Activated CD8-positive, alpha-beta T cell treated with anti-CD3 and anti-CD28 coated beads, Interleukin-2, amount 10 ng/mL, durations not matched to agents 7 days and 5 days (primary cell): Measurements from ENCODE around the gene LPIN1. TPM values are rescaled to one million over a fixed set of nuclear protein-coding genes. Genes with fewer than 3 reads are reported as not detected.

ENCODE experiments used
- ATAC-seq: fragments of 150-1000 bp; cut with Tn5 transposase; one replicate; pipeline ENCODE4 v1.10.0; 2021; ENCODE audit warnings: moderate library complexity
- CTCF ChIA-PET: fragments of 350-600 bp; sonication (Branson Sonifier 250); formaldehyde crosslinking; loops from one replicate; lab custom pipeline; 2021; ENCODE audit warnings: antibody characterized with exemption; lab: Charles Lee
- POLR2A ChIA-PET: fragments of 350-600 bp; sonication (Branson Sonifier 250); formaldehyde crosslinking; loops from one replicate; lab custom pipeline; 2021; ENCODE audit warnings: antibody characterized with exemption; lab: Charles Lee
- DNase-seq: peaks from one replicate; pipeline ENCODE4 v3.0.0-alpha.2; 2020
- H3K27ac Mint-ChIP-seq: one replicate; pipeline ENCODE4 v1.8.0; 2021; ENCODE audit warnings: mild to moderate bottlenecking, mixed read lengths
- H3K27me3 Mint-ChIP-seq: one replicate; pipeline ENCODE4 v1.8.0; 2021; ENCODE audit warnings: low read depth, mixed read lengths
- H3K36me3 Mint-ChIP-seq: one replicate; pipeline ENCODE4 v1.8.0; 2021; ENCODE audit warnings: low read depth, mixed read lengths
- H3K4me1 Mint-ChIP-seq: one replicate; pipeline ENCODE4 v1.8.0; 2021; ENCODE audit warnings: low read depth, mixed read lengths
- H3K4me3 Mint-ChIP-seq: one replicate; pipeline ENCODE4 v1.8.0; 2021; ENCODE audit warnings: mild to moderate bottlenecking, mixed read lengths
- H3K9me3 Mint-ChIP-seq: one replicate; pipeline ENCODE4 v1.8.0; 2022; ENCODE audit warnings: mixed read lengths; ENCODE audit not compliant: insufficient read depth
- total RNA-seq, 2 experiments: library from RNA; stranded (reverse); gene quantifications; one replicate each; pipeline ENCODE4 v1.2.3, GENCODE V29; 2021

The LPIN1 gene
- total RNA-seq, 2 experiments from 2014 or later, result 46.8 to 54.7 TPM

DNA sequence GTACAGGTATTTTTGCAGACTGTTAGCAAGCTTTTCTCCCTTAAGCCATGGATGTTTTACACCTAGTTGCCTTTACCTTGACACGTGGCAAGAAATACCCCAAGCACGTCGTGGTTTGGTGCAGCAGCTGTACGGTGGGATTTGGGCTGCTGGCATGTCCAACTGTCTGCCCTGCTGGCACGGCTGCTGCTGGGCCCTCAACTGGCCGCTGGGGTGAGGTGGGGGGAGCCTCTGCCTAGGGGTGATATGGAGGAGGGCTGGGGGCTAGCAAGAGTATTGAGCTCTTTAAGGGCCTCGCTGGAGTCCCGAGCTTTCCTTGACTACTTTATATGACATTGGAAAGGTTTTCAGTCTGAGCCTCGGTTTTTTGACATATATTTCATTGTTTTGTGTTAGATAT lies 41.6 kb downstream of the LPIN1 start:
- DNase-seq (no peak), ATAC-seq (no peak)
- POLR2A ChIA-PET, result no interaction called here
- CTCF ChIA-PET, result interaction anchor here (1.1 to 1.7 kb wide), 3 partner anchors 9 to 58 kb away, joined by 3 to 8 read pairs (median 3); no protein-coding TSS in a partner anchor
- H3K27ac Mint-ChIP-seq, result no peak overlapping the region
- H3K27me3 Mint-ChIP-seq, result no peaks in the 10 kb centered on the region
- no peaks in the 10 kb centered on the region for H3K4me1 Mint-ChIP-seq
- no peaks in the 10 kb centered on the region for H3K9me3 Mint-ChIP-seq
- peaks cover 71% of the 10 kb centered on the region for H3K36me3 Mint-ChIP-seq
- H3K4me3 Mint-ChIP-seq, result no peak overlapping the region

DNA sequence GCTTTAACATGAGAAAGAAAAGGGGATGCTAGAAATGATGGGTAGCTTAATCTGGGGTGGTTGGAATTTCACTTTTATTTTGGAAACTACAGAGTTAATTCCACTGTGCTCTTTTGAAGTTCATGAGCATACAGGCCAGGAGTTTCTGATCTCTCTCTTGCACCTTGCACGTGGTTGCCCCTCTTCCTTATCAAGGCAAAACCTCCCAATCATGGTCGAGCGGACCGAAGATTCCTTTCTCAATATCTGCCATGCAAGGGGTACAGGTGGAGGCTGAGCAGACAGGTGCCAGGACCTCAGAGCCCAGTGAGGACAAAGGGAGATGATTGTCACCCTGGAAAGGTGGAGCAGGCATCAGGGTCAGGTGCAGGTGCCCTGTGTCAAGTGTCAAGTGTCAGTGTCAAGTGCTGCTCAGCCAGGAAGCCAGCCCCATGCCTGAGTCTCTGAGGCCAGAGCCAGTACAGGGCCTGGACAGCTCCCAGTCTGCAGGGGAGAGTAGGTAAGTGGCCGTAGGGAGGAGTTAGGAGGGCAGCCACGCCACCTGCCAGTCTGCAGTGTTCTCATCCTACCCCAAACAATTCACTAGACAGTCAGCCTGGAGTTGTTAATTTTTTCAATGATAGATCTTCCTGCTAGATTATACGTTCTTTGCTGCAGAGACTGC lies 42.2 kb downstream of the LPIN1 start:
- H3K27ac Mint-ChIP-seq, result no peak overlapping the region
- ChIA-PET POLR2A (no interaction called here), CTCF (interaction anchor here (1.2 to 1.7 kb wide), 2 partner anchors 9 to 50 kb away, joined by 3 to 8 read pairs; no protein-coding TSS in a partner anchor)
- no peaks in the 10 kb centered on the region for H3K4me1 Mint-ChIP-seq
- H3K36me3 Mint-ChIP-seq, result peaks cover 75% of the 10 kb centered on the region
- H3K9me3 Mint-ChIP-seq, result no peaks in the 10 kb centered on the region
- ATAC-seq, result no peak
- no peak for DNase-seq
- no peak overlapping the region for H3K4me3 Mint-ChIP-seq
- no peaks in the 10 kb centered on the region for H3K27me3 Mint-ChIP-seq

DNA sequence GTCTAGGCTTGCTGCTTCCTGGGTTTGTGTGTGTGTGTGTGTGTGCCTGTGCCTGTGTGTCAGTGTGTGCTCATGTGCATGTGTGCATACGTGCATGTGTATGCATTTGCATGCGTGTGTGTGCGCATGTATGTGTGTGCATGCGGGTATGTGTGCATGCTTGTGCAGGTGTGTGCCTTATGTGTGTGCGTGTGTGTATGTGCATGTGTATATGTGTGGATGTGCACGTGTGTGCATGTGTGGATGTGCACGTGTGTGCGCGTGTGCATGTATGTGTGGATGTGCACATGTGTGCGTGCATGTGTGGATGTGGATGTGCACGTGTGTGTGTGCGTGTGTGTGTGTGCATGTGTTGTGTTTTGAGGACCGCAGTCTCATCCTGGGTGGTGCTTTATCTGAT lies 42.8 kb downstream of the LPIN1 start:
- Mint-ChIP-seq H3K4me3 (no peak overlapping the region), H3K9me3 (no peaks in the 10 kb centered on the region), H3K36me3 (peaks cover 75% of the 10 kb centered on the region), H3K4me1 (no peaks in the 10 kb centered on the region), H3K27ac (peak overlapping the region; percentile 12), H3K27me3 (no peaks in the 10 kb centered on the region)
- no peak for ATAC-seq
- ChIA-PET POLR2A (no interaction called here), CTCF (interaction anchor here (0.9 to 1.7 kb wide), 3 partner anchors 10 to 101 kb away, joined by 3 to 8 read pairs (median 5); no protein-coding TSS in a partner anchor)
- DNase-seq, result no peak

DNA sequence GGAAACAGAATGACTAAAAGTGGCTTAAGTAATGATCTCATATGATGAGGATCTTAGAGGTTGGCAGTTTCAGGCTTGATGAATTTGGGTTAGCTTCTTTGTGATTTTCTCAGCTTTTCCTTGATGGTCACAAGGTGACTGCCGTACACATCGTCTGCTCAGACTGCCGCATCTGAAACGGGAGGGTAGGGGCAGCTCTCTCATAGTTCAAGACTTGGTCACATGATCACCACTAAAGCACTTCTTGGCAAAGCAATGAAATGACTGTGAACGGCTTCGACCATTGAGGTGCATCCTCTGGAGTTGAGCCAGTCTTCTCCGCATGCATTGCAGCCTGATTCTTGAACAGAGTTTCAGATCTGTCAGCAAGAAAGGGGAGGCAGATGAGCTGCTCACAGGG lies 43.8 kb downstream of the LPIN1 start:
- CTCF ChIA-PET, result interaction anchor here (0.9 to 1.5 kb wide), 3 partner anchors 51 to 102 kb away, joined by 3 to 5 read pairs (median 3); no protein-coding TSS in a partner anchor
- H3K4me3 Mint-ChIP-seq, result no peak overlapping the region
- DNase-seq (no peak), ATAC-seq (no peak)
- no peaks in the 10 kb centered on the region for H3K27me3 Mint-ChIP-seq
- peaks cover 73% of the 10 kb centered on the region for H3K36me3 Mint-ChIP-seq
- H3K27ac Mint-ChIP-seq, result no peak overlapping the region
- no peaks in the 10 kb centered on the region for H3K9me3 Mint-ChIP-seq
- no peaks in the 10 kb centered on the region for H3K4me1 Mint-ChIP-seq
- POLR2A ChIA-PET, result no interaction called here

DNA sequence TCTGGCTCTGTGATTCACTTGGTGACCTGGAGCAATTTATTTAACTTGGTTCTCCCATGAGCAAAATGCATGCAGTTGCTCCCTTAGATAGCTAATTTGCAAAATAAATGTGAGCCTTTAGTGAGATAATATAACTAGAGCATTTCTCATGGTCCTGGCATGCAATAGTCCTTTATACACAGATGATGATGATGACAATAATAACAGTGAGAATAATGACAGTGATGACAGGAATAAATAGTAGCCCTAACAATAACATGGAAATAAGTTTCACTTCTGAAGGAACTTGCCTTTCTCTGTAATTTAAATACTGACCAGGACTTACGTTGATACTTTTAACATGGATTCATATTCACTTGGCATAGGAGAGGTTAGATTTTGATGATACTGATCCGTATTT lies 49.2 kb downstream of the LPIN1 start:
- no peaks in the 10 kb centered on the region for H3K9me3 Mint-ChIP-seq
- H3K36me3 Mint-ChIP-seq, result peaks cover 74% of the 10 kb centered on the region
- H3K4me3 Mint-ChIP-seq, result no peak overlapping the region
- no peak for DNase-seq
- no peak overlapping the region for H3K27ac Mint-ChIP-seq
- ChIA-PET POLR2A (no interaction called here), CTCF (no interaction called here)
- no peaks in the 10 kb centered on the region for H3K4me1 Mint-ChIP-seq
- ATAC-seq, result no peak
- H3K27me3 Mint-ChIP-seq, result no peaks in the 10 kb centered on the region

DNA sequence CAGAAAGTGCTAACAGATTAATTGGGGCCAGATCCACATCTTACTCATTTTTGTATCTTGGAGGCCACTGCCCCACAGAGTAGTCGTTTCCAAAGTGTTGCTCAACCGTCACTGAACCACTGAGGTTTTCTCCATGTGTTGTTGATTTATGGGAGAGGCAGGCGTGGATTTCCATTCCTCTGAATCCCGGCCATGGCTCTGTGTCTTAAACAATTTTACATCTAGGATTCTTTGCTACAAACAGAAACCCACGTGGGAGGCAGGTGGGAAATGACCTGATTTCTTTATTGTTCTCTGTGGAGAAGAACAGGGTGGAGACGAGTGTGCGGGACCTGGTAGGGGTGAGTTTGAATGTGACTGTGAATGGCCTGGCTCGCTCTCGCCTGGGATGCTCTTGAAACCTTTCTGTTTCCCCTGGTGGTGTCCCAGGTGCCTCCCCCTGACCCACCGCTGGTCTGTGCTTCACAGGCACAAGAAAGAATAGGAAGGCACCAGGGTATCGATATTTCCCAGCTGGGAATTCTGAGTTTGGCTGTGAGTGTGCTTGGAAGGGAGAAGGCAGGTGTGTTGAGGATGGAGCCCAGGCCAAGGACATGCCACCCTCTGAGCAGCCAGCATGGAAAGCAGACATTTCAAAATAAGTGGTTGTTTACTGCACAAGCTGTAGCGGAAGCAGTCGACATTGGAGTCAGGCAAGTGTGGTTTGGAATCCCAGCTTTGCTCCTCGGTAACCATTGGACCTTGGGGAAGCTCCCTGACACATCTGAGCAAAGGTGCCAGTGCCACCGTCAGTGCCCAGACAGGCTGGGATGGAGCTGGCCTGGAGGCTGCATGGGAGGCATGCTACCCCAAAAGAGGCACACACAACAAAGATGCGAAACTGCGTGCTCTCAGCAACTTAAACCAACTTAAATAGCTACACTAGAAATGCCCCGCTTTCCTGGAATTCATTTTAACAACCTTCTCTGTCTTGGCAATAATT lies 50.0 kb downstream of the LPIN1 start:
- Mint-ChIP-seq H3K27me3 (no peaks in the 10 kb centered on the region), H3K4me1 (no peaks in the 10 kb centered on the region), H3K27ac (peak overlapping the region; percentile 33), H3K4me3 (no peak overlapping the region), H3K36me3 (peaks cover 74% of the 10 kb centered on the region), H3K9me3 (no peaks in the 10 kb centered on the region)
- ATAC-seq (no peak), DNase-seq (no peak)
- ChIA-PET POLR2A (no interaction called here), CTCF (no interaction called here)

DNA sequence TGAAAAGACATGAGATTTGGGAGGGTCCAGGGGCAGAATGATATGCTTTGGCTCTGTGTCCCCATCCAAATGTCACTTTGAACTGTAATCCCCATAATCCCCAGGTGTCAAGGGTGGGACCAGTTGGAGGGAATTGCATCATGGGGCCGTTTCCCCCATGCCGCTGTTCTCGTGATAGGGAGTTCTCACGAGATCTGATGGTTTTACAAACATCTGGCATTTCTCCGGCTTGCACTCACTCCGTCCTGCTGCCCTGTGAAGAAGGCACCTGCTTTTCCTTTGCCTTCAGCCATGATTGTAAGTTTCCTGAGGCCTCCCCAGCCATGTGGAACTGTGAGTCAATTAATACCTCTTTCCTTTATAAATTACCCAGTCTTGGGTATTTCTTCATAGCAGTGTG lies 51.4 kb downstream of the LPIN1 start:
- DNase-seq (no peak), ATAC-seq (no peak)
- H3K27ac Mint-ChIP-seq, result no peak overlapping the region
- H3K9me3 Mint-ChIP-seq, result no peaks in the 10 kb centered on the region
- no peaks in the 10 kb centered on the region for H3K27me3 Mint-ChIP-seq
- H3K4me3 Mint-ChIP-seq, result no peak overlapping the region
- ChIA-PET CTCF (no interaction called here), POLR2A (no interaction called here)
- peaks cover 66% of the 10 kb centered on the region for H3K36me3 Mint-ChIP-seq
- H3K4me1 Mint-ChIP-seq, result no peaks in the 10 kb centered on the region

DNA sequence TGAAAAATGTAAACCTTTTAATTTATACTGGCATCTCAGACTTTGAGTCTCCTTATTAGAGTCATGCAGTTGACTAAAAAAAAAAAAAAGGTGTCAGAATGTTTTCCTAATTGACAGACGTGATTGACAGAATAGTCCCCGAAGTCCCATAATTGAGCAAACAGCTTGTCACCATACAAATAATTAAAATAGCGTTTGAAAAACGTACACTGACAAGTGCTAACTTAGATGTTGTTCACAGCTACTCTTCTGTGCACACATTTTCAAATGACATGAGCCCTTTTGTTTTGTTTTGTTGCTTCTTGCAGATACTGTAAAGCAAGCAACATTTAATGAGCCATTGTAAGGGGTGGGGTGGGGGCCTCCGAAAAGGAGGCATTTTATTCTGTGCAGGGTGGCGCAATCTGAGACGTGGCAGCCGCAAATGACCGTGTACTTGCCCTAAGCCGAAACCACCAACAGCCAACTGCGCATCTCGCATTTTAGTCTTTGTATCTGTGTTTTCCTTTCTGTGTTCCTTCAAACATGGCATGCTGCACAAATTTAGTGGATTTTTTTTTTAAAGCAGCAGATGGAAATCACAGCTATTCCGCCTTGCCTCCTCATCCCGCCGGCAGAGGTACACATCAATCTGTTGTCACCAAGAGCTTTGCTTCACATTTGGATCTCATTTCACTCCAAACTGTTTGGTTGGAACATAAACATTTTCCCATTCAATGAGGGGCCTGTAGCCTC lies 52.4 kb downstream of the LPIN1 start:
- Mint-ChIP-seq H3K9me3 (no peaks in the 10 kb centered on the region), H3K27me3 (no peaks in the 10 kb centered on the region), H3K36me3 (peaks cover 61% of the 10 kb centered on the region), H3K4me3 (no peak overlapping the region), H3K27ac (no peak overlapping the region), H3K4me1 (no peaks in the 10 kb centered on the region)
- DNase-seq (no peak), ATAC-seq (no peak)
- CTCF ChIA-PET, result no interaction called here
- POLR2A ChIA-PET, result no interaction called here

DNA sequence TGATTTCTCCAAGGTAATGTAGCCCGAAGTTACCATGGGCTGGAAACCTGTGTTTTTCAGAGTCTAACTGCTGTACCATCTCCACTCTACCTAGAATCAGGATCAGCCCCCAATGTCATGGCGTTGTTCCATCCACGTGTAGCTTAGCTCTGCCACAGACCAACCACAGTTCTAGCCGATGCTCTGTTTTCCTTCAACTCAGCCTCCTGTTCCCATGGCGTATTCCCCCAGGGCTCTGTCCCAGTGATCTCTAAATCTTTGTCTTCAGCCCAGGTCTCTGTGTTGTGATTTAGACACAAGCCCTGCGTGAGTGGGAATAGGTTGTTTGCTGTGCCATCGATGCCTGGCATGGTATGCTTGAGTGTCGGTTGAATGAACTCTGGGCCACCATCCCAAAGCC lies 53.4 kb downstream of the LPIN1 start:
- Mint-ChIP-seq H3K27me3 (no peaks in the 10 kb centered on the region), H3K27ac (no peak overlapping the region), H3K9me3 (no peaks in the 10 kb centered on the region), H3K36me3 (peaks cover 64% of the 10 kb centered on the region), H3K4me3 (no peak overlapping the region), H3K4me1 (no peaks in the 10 kb centered on the region)
- POLR2A ChIA-PET, result no interaction called here
- CTCF ChIA-PET, result no interaction called here
- DNase-seq (no peak), ATAC-seq (no peak)

DNA sequence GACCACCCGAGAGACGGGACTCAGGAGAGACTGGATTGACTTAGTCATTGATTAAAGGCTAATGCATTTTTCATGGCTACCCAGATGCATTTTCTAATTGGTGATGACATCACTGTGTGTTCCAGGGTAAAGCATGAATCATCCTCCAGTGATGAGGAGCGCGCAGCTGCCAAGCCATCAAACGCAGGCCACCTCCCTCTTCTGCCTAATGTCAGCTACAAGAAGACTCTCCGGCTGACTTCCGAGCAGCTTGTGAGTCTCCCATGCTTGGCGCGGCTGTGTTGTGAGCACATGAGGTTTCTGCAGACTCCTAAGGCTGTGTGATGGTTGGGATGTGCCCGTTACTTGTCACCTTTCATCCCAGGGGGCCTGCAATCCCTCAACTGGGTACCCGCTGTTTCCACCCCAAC lies 56.4 kb downstream of the LPIN1 start:
- H3K36me3 Mint-ChIP-seq, result peaks cover 60% of the 10 kb centered on the region
- H3K27ac Mint-ChIP-seq, result no peak overlapping the region

DNA sequence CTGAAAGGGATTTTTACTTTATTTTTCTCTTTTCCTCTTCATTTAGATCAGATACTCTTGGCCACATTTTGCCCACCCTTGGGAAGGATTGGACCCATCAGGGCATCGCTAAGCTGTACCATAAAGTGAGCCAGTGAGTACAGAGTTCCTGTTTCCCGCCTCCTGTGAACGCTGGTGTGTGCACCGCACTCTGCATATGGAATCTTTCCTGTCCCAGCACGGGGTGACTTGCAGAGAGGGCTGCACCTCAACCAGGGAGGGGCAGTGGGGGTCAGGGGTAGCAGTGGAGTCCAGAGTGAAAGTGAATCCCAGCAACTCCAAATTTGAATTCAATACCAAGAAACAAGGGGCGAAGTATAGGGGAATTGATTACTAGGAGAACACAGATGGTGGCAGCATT lies 58.6 kb downstream of the LPIN1 start:
- Mint-ChIP-seq H3K9me3 (no peaks in the 10 kb centered on the region), H3K27ac (no peak overlapping the region), H3K36me3 (peaks cover 63% of the 10 kb centered on the region), H3K4me1 (no peaks in the 10 kb centered on the region), H3K27me3 (no peaks in the 10 kb centered on the region), H3K4me3 (no peak overlapping the region)
- ChIA-PET POLR2A (no interaction called here), CTCF (no interaction called here)
- ATAC-seq, result no peak
- no peak for DNase-seq

More for the DNA sequence above, 56.4 kb downstream of the LPIN1 start:
- Mint-ChIP-seq H3K27me3 (no peaks in the 10 kb centered on the region), H3K9me3 (no peaks in the 10 kb centered on the region), H3K4me3 (no peak overlapping the region), H3K4me1 (no peaks in the 10 kb centered on the region)
- ATAC-seq (no peak), DNase-seq (no peak)
- POLR2A ChIA-PET, result no interaction called here
- CTCF ChIA-PET, result interaction anchor here (1.1 kb wide), 3 partner anchors 110 to 1204 kb away, joined by 3 read pairs; no protein-coding TSS in a partner anchor
